SU-DHL-6 (cell line): ENCODE results near the gene GPR15.

Experiments used
- H2AFZ ChIP-seq: fragments of 200-600 bp; sonication (generic); 2 replicates; pipeline ENCODE4 v1.6.1; 2014; ENCODE audit warnings: low read depth, mild to moderate bottlenecking, moderate library complexity, mixed read lengths, antibody characterized with exemption, low read length; ENCODE audit not compliant: severe bottlenecking
- H3F3A ChIP-seq: fragments of 200-600 bp; shearing (Covaris generic); 2 replicates; pipeline ENCODE4 v1.6.0; 2016; ENCODE audit warnings: antibody characterized with exemption, mild to moderate bottlenecking; ENCODE audit not compliant: insufficient read depth
- H3K27ac ChIP-seq: fragments of 200-600 bp; sonication (generic); 2 replicates; pipeline ENCODE4 v1.5.1; 2016; ENCODE audit warnings: low read depth, mild to moderate bottlenecking, low read length, moderate library complexity, mixed read lengths
- H3K27me3 ChIP-seq: fragments of 200-600 bp; sonication (generic), shearing (Covaris generic); 2 replicates; pipeline ENCODE4 v1.6.0; 2014; ENCODE audit warnings: mild to moderate bottlenecking, low read length
- H3K36me3 ChIP-seq: fragments of 200-600 bp; sonication (generic); 2 replicates; pipeline ENCODE4 v1.6.1; 2014; ENCODE audit warnings: mild to moderate bottlenecking, low read length, mixed read lengths
- H3K4me2 ChIP-seq: fragments of 300-600, 200-600 bp; shearing (Covaris generic), sonication (generic); 2 replicates; pipeline ENCODE4 v1.6.0; 2014; ENCODE audit warnings: low read length, low read depth, mild to moderate bottlenecking; ENCODE audit not compliant: poor library complexity, severe bottlenecking
- H3K4me3 ChIP-seq: fragments of 200-600 bp; sonication (generic); 2 replicates; pipeline ENCODE4 v1.5.1; 2014; ENCODE audit warnings: antibody characterized with exemption, low read length, mild to moderate bottlenecking, mixed read lengths; ENCODE audit not compliant: insufficient read depth, poor library complexity, severe bottlenecking
- H3K79me2 ChIP-seq: fragments of 200-600 bp; sonication (generic); 2 replicates; pipeline ENCODE4 v1.6.1; 2014; ENCODE audit warnings: mild to moderate bottlenecking, low read length, moderate library complexity; ENCODE audit not compliant: insufficient read depth
- H3K9ac ChIP-seq: fragments of 200-600 bp; sonication (generic); 2 replicates; pipeline ENCODE4 v1.7.0; 2014; ENCODE audit warnings: mild to moderate bottlenecking, low read length
- H3K9me2 ChIP-seq: fragments of 200-600 bp; sonication (generic); replicated peaks from 2 replicates; pipeline ENCODE4 v1.6.1; 2014; ENCODE audit warnings: low read length; ENCODE audit not compliant: insufficient read depth
- H3K9me3 ChIP-seq: fragments of 200-600 bp; sonication (generic); 2 replicates; pipeline ENCODE4 v1.6.1; 2014; ENCODE audit warnings: low read length, mixed read lengths; ENCODE audit not compliant: insufficient read depth
- H4K20me1 ChIP-seq: fragments of 200-600 bp; sonication (generic); 2 replicates; pipeline ENCODE4 v1.6.1; 2014; ENCODE audit warnings: low read depth, mild to moderate bottlenecking, antibody characterized with exemption, low read length, moderate library complexity, mixed read lengths
- EZH2phosphoT487 ChIP-seq: fragments of 200-600 bp; sonication (generic), shearing (Covaris generic); conservative IDR thresholded peaks from 2 replicates; pipeline ENCODE4 v1.6.1; 2018; ENCODE audit warnings: mild to moderate bottlenecking, antibody characterized with exemption, low read length, moderate library complexity, mixed read lengths
- TF ChIP-seq, protein P1 (sequence below): fragments of 200-600 bp; sonication (generic); IDR thresholded peaks from one replicate; pipeline ENCODE4 v1.5.1; 2017; ENCODE audit warnings: antibody characterized with exemption, mild to moderate bottlenecking, low read length, moderate library complexity; ENCODE audit not compliant: insufficient read depth, poor library complexity, severe bottlenecking

The GPR15 gene

GRCh38 chr3:98512576-98512975 is 19.2 kb upstream of the GPR15 start:
- H4K20me1 ChIP-seq: no peaks in the 10 kb centered on the region
- H3K27ac ChIP-seq: no peak overlapping the region
- H3K9ac ChIP-seq: no peak overlapping the region
- peaks cover 28% of the 10 kb centered on the region for H3K36me3 ChIP-seq
- TF ChIP-seq, protein P1, sequence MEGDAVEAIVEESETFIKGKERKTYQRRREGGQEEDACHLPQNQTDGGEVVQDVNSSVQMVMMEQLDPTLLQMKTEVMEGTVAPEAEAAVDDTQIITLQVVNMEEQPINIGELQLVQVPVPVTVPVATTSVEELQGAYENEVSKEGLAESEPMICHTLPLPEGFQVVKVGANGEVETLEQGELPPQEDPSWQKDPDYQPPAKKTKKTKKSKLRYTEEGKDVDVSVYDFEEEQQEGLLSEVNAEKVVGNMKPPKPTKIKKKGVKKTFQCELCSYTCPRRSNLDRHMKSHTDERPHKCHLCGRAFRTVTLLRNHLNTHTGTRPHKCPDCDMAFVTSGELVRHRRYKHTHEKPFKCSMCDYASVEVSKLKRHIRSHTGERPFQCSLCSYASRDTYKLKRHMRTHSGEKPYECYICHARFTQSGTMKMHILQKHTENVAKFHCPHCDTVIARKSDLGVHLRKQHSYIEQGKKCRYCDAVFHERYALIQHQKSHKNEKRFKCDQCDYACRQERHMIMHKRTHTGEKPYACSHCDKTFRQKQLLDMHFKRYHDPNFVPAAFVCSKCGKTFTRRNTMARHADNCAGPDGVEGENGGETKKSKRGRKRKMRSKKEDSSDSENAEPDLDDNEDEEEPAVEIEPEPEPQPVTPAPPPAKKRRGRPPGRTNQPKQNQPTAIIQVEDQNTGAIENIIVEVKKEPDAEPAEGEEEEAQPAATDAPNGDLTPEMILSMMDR: no peak
- no peak for TF ChIP-seq EZH2phosphoT487
- no peak overlapping the region for H2AFZ ChIP-seq
- no peaks in the 10 kb centered on the region for H3K79me2 ChIP-seq
- H3K9me2 ChIP-seq: no peaks in the 10 kb centered on the region
- H3F3A ChIP-seq: no peaks in the 10 kb centered on the region
- no peaks in the 10 kb centered on the region for H3K27me3 ChIP-seq
- H3K9me3 ChIP-seq: no peaks in the 10 kb centered on the region
- no peak overlapping the region for H3K4me2 ChIP-seq
- no peak overlapping the region for H3K4me3 ChIP-seq

DNA sequence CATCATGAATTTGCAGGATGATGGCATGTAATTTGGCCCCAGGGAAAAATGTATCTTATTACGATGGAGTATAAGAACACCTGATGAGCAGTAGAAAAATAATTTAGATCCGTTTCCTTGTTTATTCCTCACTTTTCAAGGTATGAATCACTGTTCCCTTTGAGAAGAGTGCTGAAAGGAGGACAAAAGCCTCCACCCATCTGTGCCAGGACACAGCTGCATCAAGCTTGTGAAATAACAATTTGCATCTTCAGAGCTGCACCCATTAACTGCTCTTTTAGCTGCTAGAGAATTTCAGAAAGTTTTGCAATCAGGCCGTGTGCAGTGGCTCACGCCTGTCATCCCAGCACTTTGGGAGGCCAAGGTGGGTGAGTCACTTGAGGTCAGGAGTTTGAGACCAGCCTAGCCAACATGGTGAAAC is 18.7 kb upstream of the GPR15 start:
- no peak overlapping the region for H3K27ac ChIP-seq
- H3K9ac ChIP-seq: no peak overlapping the region
- H3F3A ChIP-seq: no peaks in the 10 kb centered on the region
- no peak overlapping the region for H3K4me2 ChIP-seq
- no peaks in the 10 kb centered on the region for H4K20me1 ChIP-seq
- H3K27me3 ChIP-seq: no peaks in the 10 kb centered on the region
- peaks cover under 1% of the 10 kb centered on the region; the same call in 1 of the 2 replicates for H3K79me2 ChIP-seq
- no peak overlapping the region for H3K4me3 ChIP-seq
- no peak overlapping the region for H2AFZ ChIP-seq
- no peaks in the 10 kb centered on the region for H3K9me3 ChIP-seq
- peaks cover 33% of the 10 kb centered on the region for H3K36me3 ChIP-seq
- TF ChIP-seq, protein P1: no peak
- H3K9me2 ChIP-seq: no peaks in the 10 kb centered on the region

- H3K4me3 ChIP-seq: no peak overlapping the region
- no peak overlapping the region for H2AFZ ChIP-seq
- H3K27me3 ChIP-seq: no peaks in the 10 kb centered on the region
- peaks cover 6% of the 10 kb centered on the region for H3K79me2 ChIP-seq
- H3F3A ChIP-seq: no peaks in the 10 kb centered on the region
- H3K4me2 ChIP-seq: no peak overlapping the region
- no peak overlapping the region for H3K27ac ChIP-seq
- no peak for TF ChIP-seq EZH2phosphoT487
- TF ChIP-seq, protein P1: no peak
- peaks cover 37% of the 10 kb centered on the region for H3K36me3 ChIP-seq
- no peak overlapping the region for H3K9ac ChIP-seq
- H3K9me2 ChIP-seq: no peaks in the 10 kb centered on the region
- no peaks in the 10 kb centered on the region for H3K9me3 ChIP-seq
- no peaks in the 10 kb centered on the region for H4K20me1 ChIP-seq
These were observed 18.0 kb upstream of the GPR15 start for GRCh38 chr3:98513736-98514135.
